Measurements from ENCODE around the gene FGGY.

Gene FGGY

DNA sequence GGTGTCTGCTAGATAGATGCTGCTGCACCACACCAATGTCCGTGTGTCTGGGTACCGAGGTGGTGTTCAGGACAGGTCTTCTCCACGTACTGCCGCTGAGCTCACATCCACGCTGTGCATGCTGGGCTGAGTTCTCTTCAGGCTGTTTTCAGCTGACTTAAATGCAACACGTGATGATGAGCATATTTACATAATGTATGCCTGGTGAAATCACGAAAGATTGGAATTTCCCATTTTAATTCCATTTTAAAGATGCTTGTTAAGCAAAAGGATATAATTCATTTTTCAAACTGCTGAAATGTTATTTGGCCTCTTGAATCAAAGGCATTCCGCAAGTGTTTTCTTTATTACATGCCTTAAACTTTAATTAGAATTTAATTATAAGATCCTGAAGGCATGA is 107.9 kb downstream of the FGGY start:
- Histone ChIP-seq H3K36me3 (ENCODE audit: low read length) (no peaks in the 10 kb centered on the region), H3F3A (ENCODE audit: insufficient read depth) (no peaks in the 10 kb centered on the region), H4K20me1 (ENCODE audit: low read depth, low read length) (no peaks in the 10 kb centered on the region), H3K9me2 (replicated peaks; ENCODE audit: insufficient read depth, low read length) (no peaks in the 10 kb centered on the region), H3K27ac (ENCODE audit: low read depth, low read length) (no peak overlapping the region), H3K9ac (ENCODE audit: low read length) (no peak overlapping the region), H3K79me2 (ENCODE audit: insufficient read depth, low read length) (no peaks in the 10 kb centered on the region), H3K27me3 (ENCODE audit: low read length) (no peaks in the 10 kb centered on the region), H3K9me3 (ENCODE audit: insufficient read depth, low read length) (no peaks in the 10 kb centered on the region), H3K4me2 (ENCODE audit: low read depth, low read length, poor library complexity, severe bottlenecking) (no peak overlapping the region), H3K4me3 (ENCODE audit: insufficient read depth, low read length, poor library complexity, severe bottlenecking) (no peak overlapping the region), H2AFZ (ENCODE audit: low read depth, low read length, severe bottlenecking) (no peak overlapping the region)
- TF ChIP-seq, protein P1, sequence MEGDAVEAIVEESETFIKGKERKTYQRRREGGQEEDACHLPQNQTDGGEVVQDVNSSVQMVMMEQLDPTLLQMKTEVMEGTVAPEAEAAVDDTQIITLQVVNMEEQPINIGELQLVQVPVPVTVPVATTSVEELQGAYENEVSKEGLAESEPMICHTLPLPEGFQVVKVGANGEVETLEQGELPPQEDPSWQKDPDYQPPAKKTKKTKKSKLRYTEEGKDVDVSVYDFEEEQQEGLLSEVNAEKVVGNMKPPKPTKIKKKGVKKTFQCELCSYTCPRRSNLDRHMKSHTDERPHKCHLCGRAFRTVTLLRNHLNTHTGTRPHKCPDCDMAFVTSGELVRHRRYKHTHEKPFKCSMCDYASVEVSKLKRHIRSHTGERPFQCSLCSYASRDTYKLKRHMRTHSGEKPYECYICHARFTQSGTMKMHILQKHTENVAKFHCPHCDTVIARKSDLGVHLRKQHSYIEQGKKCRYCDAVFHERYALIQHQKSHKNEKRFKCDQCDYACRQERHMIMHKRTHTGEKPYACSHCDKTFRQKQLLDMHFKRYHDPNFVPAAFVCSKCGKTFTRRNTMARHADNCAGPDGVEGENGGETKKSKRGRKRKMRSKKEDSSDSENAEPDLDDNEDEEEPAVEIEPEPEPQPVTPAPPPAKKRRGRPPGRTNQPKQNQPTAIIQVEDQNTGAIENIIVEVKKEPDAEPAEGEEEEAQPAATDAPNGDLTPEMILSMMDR (IDR thresholded peaks at IDR 0.05; ENCODE audit: insufficient read depth, low read length, poor library complexity, severe bottlenecking) = no peak
- no peak for TF ChIP-seq EZH2phosphoT487 (conservative IDR thresholded peaks at IDR 0.05; ENCODE audit: low read length)

DNA sequence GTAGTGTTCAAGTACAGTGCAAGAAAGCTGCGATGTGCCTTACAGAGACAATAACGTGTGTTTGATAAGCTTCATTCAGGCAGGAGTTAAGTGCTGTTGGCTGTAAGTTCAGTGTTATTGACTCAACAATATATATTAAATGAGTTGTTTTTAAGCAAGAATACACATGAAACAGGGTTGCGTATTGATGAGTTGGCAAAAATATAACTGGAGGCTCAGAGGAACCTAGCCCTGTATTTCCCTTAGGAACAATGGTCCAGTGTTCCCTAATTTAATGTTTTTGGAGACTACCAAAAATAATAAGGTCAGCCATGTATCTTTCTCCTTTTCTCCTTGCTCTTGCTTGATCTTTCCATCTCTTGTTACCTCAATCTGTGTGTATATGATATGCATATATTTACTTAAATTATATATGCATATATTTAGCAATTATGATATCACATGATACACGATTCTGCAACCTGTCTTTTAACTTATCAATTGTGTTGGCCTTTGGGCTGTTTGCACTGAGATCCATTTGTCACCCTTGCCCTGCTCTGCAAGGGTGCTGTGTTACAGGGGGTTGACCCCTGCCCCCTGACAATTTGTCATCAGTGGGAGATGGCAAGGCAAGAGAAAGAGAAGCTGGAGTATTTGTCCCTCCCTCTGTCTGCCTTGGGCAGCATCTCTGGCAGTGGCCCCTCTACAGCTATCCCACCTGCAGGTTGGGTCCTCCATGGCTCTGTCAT is 109.7 kb downstream of the FGGY start:
- Histone ChIP-seq H3K36me3 (ENCODE audit: low read length) (no peaks in the 10 kb centered on the region), H3K9me3 (ENCODE audit: insufficient read depth, low read length) (no peaks in the 10 kb centered on the region), H3F3A (ENCODE audit: insufficient read depth) (no peaks in the 10 kb centered on the region), H3K27me3 (ENCODE audit: low read length) (no peaks in the 10 kb centered on the region), H3K4me3 (ENCODE audit: insufficient read depth, low read length, poor library complexity, severe bottlenecking) (no peak overlapping the region), H3K9ac (ENCODE audit: low read length) (no peak overlapping the region), H3K79me2 (ENCODE audit: insufficient read depth, low read length) (no peaks in the 10 kb centered on the region), H3K27ac (ENCODE audit: low read depth, low read length) (no peak overlapping the region), H2AFZ (ENCODE audit: low read depth, low read length, severe bottlenecking) (no peak overlapping the region), H3K9me2 (replicated peaks; ENCODE audit: insufficient read depth, low read length) (no peaks in the 10 kb centered on the region), H3K4me2 (ENCODE audit: low read depth, low read length, poor library complexity, severe bottlenecking) (no peak overlapping the region), H4K20me1 (ENCODE audit: low read depth, low read length) (no peaks in the 10 kb centered on the region)
- TF ChIP-seq EZH2phosphoT487 (conservative IDR thresholded peaks at IDR 0.05; ENCODE audit: low read length) = no peak
- TF ChIP-seq, protein P1 (IDR thresholded peaks at IDR 0.05; ENCODE audit: insufficient read depth, low read length, poor library complexity, severe bottlenecking) = no peak

DNA sequence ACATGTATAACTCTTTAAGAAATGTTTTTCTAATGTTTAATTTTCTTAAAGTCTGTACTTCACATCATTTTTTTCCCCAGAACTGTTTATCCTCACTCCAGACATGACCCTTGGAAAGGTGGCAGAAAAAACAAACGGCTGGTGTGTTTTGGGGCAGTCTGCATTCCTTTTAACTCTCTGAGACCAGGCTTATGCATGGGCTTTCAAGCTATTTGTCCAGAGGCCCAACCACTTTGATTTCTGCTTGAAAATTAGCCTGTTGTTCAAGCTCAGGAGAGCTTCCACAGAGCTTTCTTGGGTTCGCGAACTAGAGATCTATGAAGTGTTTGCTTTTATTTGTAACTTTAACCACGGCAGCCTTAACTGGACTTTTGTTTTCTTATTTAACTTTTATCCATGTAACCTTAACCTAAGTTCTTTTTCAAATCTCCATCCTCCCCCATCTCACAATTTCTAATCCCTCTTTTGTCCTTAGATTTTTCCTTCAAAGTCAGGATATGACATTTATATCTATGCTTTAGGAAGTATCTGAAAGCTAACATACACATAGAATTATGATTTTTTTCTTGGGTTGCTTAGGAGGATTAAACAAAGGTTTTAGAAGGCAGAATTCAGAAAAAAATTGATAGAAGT is 111.8 kb downstream of the FGGY start:
- Histone ChIP-seq H3F3A (ENCODE audit: insufficient read depth) (no peaks in the 10 kb centered on the region), H4K20me1 (ENCODE audit: low read depth, low read length) (no peaks in the 10 kb centered on the region), H3K79me2 (ENCODE audit: insufficient read depth, low read length) (no peaks in the 10 kb centered on the region), H3K27me3 (ENCODE audit: low read length) (no peaks in the 10 kb centered on the region), H3K4me3 (ENCODE audit: insufficient read depth, low read length, poor library complexity, severe bottlenecking) (no peak overlapping the region), H3K27ac (ENCODE audit: low read depth, low read length) (no peak overlapping the region), H3K9me2 (replicated peaks; ENCODE audit: insufficient read depth, low read length) (no peaks in the 10 kb centered on the region), H3K9ac (ENCODE audit: low read length) (no peak overlapping the region), H3K9me3 (ENCODE audit: insufficient read depth, low read length) (no peaks in the 10 kb centered on the region), H3K4me2 (ENCODE audit: low read depth, low read length, poor library complexity, severe bottlenecking) (no peak overlapping the region), H2AFZ (ENCODE audit: low read depth, low read length, severe bottlenecking) (no peak overlapping the region), H3K36me3 (ENCODE audit: low read length) (no peaks in the 10 kb centered on the region)
- no peak for TF ChIP-seq EZH2phosphoT487 (conservative IDR thresholded peaks at IDR 0.05; ENCODE audit: low read length)
- TF ChIP-seq, protein P1 (IDR thresholded peaks at IDR 0.05; ENCODE audit: insufficient read depth, low read length, poor library complexity, severe bottlenecking) = no peak
